GM06990 (cell line): ENCODE measurements around the gene SNRNP35.
"Not testable (repeated sequence)": the region's sequence is repeated elsewhere in the genome, so short reads cannot be mapped to it uniquely, and the experiment has no call there.

Experiments used
- DNase-seq: peaks from one replicate; pipeline ENCODE4 v3.0.0-alpha.2; 2011; ENCODE audit not compliant: insufficient read length; ENCODE audit errors: extremely low read depth
- H3K27me3 ChIP-seq: replicated peaks from 2 replicates; pipeline ENCODE4 v1.6.0; 2011; ENCODE audit warnings: low read length; ENCODE audit not compliant: control insufficient read depth, insufficient read depth
- H3K36me3 ChIP-seq: 2 replicates; pipeline ENCODE4 v1.5.1; 2011; ENCODE audit warnings: low read length; ENCODE audit not compliant: control insufficient read depth, insufficient read depth
- H3K4me3 ChIP-seq: replicated peaks from 2 replicates; pipeline ENCODE4 v1.5.1; 2011; ENCODE audit warnings: low read depth, mild to moderate bottlenecking, control low read depth, low read length
- CTCF ChIP-seq: IDR thresholded peaks from 2 replicates; pipeline ENCODE4 v1.5.1; 2011; ENCODE audit warnings: low read length, control low read depth, mild to moderate bottlenecking, inconsistent platforms; ENCODE audit not compliant: insufficient read depth, poor library complexity, severe bottlenecking

The SNRNP35 gene

GRCh38 chr12:123457980-123458779, at the start of gene SNRNP35:
Gene SNRNP35 (plus strand): TSS chr12:123458139. CDS start chr12:123465541, 7,402 bp downstream.
- peak; percentile 91 for DNase-seq
- Histone ChIP-seq H3K4me3 (peak within 1 kb of the TSS; percentile 70), H3K36me3 (peaks cover 2% of the 10 kb centered on the region; the same call in 1 of the 2 replicates), H3K27me3 (no peaks in the 10 kb centered on the region)
- no peak for TF ChIP-seq CTCF

GRCh38 chr12:123408619-123409018, 49.3 kb upstream of the SNRNP35 start:
- H3K27me3 ChIP-seq, DNase-seq: not testable (repeated sequence)
- peaks cover 19% of the 10 kb centered on the region for H3K36me3 ChIP-seq

GRCh38 chr12:123409284-123410040, 48.5 kb upstream of the SNRNP35 start:
- peaks cover 17% of the 10 kb centered on the region for H3K36me3 ChIP-seq
- DNase-seq = not testable (repeated sequence)

More at GRCh38 chr12:123408619-123409018, 49.3 kb upstream of the SNRNP35 start:
- H3K4me3 ChIP-seq = not testable (repeated sequence)

GRCh38 chr12:123410041-123410412, 47.9 kb upstream of the SNRNP35 start:
- Histone ChIP-seq H3K4me3 (no peak overlapping the region), H3K27me3 (no peaks in the 10 kb centered on the region), H3K36me3 (peaks cover 14% of the 10 kb centered on the region)
- no peak for DNase-seq
- no peak for TF ChIP-seq CTCF

More at GRCh38 chr12:123409284-123410040, 48.5 kb upstream of the SNRNP35 start:
- not testable (repeated sequence) for H3K27me3 ChIP-seq, H3K4me3 ChIP-seq

GRCh38 chr12:123421314-123421713, 36.6 kb upstream of the SNRNP35 start:
- DNase-seq = no peak
- Histone ChIP-seq H3K27me3 (no peaks in the 10 kb centered on the region), H3K4me3 (no peak overlapping the region), H3K36me3 (peaks cover 19% of the 10 kb centered on the region)
- TF ChIP-seq CTCF = no peak

- H3K4me3 ChIP-seq = peak overlapping the region; percentile 20
- peak; percentile 90 for DNase-seq
- H3K36me3 ChIP-seq = peaks cover 10% of the 10 kb centered on the region
- TF ChIP-seq CTCF = no peak
- no peaks in the 10 kb centered on the region for H3K27me3 ChIP-seq
These were observed 30.7 kb upstream of the SNRNP35 start for GRCh38 chr12:123427036-123427769.
